DOHH2 (cell line): ENCODE data around the gene CHMP1B.
A peak's percentile ranks its signal among the peaks of the same experiment; 100 is the strongest.

Experiments
- H3F3A ChIP-seq: fragments of 200-600 bp; sonication (generic), shearing (Covaris generic); 2 replicates; pipeline ENCODE4 v1.6.0; 2016; ENCODE audit warnings: antibody characterized with exemption, mild to moderate bottlenecking; ENCODE audit not compliant: control insufficient read depth, insufficient read depth
- H3K27ac ChIP-seq: fragments of 200-600 bp; sonication (generic); 2 replicates; pipeline ENCODE4 v1.5.1; 2014; ENCODE audit warnings: low read depth, mild to moderate bottlenecking, low read length, moderate library complexity
- H3K27me3 ChIP-seq: fragments of 200-600 bp; sonication (generic); 2 replicates; pipeline ENCODE4 v1.6.1; 2014; ENCODE audit warnings: mild to moderate bottlenecking, low read length, mixed read lengths; ENCODE audit not compliant: control insufficient read depth
- H3K36me3 ChIP-seq: fragments of 200-600 bp; sonication (generic); 2 replicates; pipeline ENCODE4 v1.6.1; 2014; ENCODE audit warnings: mild to moderate bottlenecking, low read length, moderate library complexity, mixed read lengths; ENCODE audit not compliant: control insufficient read depth
- H3K4me1 ChIP-seq: fragments of 200-600 bp; sonication (generic); 2 replicates; pipeline ENCODE4 v1.6.1; 2014; ENCODE audit warnings: mild to moderate bottlenecking, low read length, mixed read lengths; ENCODE audit not compliant: control insufficient read depth
- H3K4me2 ChIP-seq: fragments of 200-600 bp; sonication (generic); 2 replicates; pipeline ENCODE4 v1.6.0; 2014; ENCODE audit warnings: mild to moderate bottlenecking, low read length, moderate library complexity
- H3K4me3 ChIP-seq: fragments of 200-600 bp; sonication (generic); 2 replicates; pipeline ENCODE4 v1.5.1; 2014; ENCODE audit warnings: mild to moderate bottlenecking, low read length, mixed read lengths
- H3K79me2 ChIP-seq: fragments of 200-600 bp; sonication (generic); 2 replicates; pipeline ENCODE4 v1.6.1; 2014; ENCODE audit warnings: mild to moderate bottlenecking, low read length, mixed read lengths; ENCODE audit not compliant: control insufficient read depth
- H3K9me2 ChIP-seq: fragments of 200-600 bp; sonication (generic); replicated peaks from 2 replicates; pipeline ENCODE4 v1.6.1; 2014; ENCODE audit warnings: mild to moderate bottlenecking, low read length, mixed read lengths; ENCODE audit not compliant: control insufficient read depth
- H3K9me3 ChIP-seq: fragments of 200-600 bp; sonication (generic); 2 replicates; pipeline ENCODE4 v1.6.1; 2014; ENCODE audit warnings: antibody characterized with exemption, low read length, mixed read lengths; ENCODE audit not compliant: control insufficient read depth, insufficient read depth
- H4K20me1 ChIP-seq: fragments of 200-600 bp; sonication (generic); 2 replicates; pipeline ENCODE4 v1.6.0; 2014; ENCODE audit warnings: low read depth, mild to moderate bottlenecking, antibody characterized with exemption, low read length, moderate library complexity; ENCODE audit not compliant: control insufficient read depth, insufficient read depth
- EZH2phosphoT487 ChIP-seq: fragments of 200-600 bp; sonication (generic); IDR thresholded peaks from 2 replicates; pipeline ENCODE4 v1.6.1; 2017; ENCODE audit warnings: borderline replicate concordance, mild to moderate bottlenecking, antibody characterized with exemption, low read length, moderate library complexity, mixed read lengths
- TF ChIP-seq, protein P1 (sequence below): fragments of 200-600 bp; sonication (generic); IDR thresholded peaks from one replicate; pipeline ENCODE4 v1.5.1; 2014; ENCODE audit warnings: antibody characterized with exemption, mild to moderate bottlenecking, low read depth, low read length; ENCODE audit not compliant: poor library complexity, severe bottlenecking

CHMP1B gene

DNA sequence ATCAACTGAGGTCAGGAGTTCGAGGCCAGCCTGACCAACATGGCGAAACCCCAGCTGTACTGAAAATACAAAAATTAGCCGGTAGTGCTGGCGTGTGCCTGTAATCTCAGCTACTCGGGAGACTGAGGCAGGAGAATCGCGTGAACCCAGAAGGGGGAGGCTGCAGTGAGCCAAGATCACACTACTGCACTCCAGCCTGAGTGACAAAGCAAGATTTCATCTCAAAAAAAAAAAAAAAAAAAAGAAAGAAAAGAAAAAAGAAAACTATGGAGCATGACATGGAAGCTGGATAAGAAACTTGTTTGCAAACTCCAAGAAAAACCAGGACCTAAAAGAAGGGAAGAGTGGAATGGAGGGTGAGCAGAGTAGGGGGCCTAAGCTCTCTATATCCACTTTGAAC, 1.9 kb upstream of the CHMP1B start:
- H3K4me3 ChIP-seq, result no peak overlapping the region
- H3K79me2 ChIP-seq, result peaks cover 29% of the 10 kb centered on the region
- H3K4me1 ChIP-seq, result peaks cover 30% of the 10 kb centered on the region
- peaks cover 19% of the 10 kb centered on the region for H3K36me3 ChIP-seq
- H3K9me3 ChIP-seq, result no peaks in the 10 kb centered on the region
- peaks cover 3% of the 10 kb centered on the region; the same call in 1 of the 2 replicates for H3F3A ChIP-seq
- no peaks in the 10 kb centered on the region for H3K27me3 ChIP-seq
- no peak overlapping the region for H3K4me2 ChIP-seq
- TF ChIP-seq EZH2phosphoT487, result no peak
- TF ChIP-seq, protein P1, sequence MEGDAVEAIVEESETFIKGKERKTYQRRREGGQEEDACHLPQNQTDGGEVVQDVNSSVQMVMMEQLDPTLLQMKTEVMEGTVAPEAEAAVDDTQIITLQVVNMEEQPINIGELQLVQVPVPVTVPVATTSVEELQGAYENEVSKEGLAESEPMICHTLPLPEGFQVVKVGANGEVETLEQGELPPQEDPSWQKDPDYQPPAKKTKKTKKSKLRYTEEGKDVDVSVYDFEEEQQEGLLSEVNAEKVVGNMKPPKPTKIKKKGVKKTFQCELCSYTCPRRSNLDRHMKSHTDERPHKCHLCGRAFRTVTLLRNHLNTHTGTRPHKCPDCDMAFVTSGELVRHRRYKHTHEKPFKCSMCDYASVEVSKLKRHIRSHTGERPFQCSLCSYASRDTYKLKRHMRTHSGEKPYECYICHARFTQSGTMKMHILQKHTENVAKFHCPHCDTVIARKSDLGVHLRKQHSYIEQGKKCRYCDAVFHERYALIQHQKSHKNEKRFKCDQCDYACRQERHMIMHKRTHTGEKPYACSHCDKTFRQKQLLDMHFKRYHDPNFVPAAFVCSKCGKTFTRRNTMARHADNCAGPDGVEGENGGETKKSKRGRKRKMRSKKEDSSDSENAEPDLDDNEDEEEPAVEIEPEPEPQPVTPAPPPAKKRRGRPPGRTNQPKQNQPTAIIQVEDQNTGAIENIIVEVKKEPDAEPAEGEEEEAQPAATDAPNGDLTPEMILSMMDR, result no peak
- H3K9me2 ChIP-seq, result no peaks in the 10 kb centered on the region
- no peak overlapping the region for H3K27ac ChIP-seq
- H4K20me1 ChIP-seq, result peaks cover 5% of the 10 kb centered on the region; the same call in 1 of the 2 replicates

DNA sequence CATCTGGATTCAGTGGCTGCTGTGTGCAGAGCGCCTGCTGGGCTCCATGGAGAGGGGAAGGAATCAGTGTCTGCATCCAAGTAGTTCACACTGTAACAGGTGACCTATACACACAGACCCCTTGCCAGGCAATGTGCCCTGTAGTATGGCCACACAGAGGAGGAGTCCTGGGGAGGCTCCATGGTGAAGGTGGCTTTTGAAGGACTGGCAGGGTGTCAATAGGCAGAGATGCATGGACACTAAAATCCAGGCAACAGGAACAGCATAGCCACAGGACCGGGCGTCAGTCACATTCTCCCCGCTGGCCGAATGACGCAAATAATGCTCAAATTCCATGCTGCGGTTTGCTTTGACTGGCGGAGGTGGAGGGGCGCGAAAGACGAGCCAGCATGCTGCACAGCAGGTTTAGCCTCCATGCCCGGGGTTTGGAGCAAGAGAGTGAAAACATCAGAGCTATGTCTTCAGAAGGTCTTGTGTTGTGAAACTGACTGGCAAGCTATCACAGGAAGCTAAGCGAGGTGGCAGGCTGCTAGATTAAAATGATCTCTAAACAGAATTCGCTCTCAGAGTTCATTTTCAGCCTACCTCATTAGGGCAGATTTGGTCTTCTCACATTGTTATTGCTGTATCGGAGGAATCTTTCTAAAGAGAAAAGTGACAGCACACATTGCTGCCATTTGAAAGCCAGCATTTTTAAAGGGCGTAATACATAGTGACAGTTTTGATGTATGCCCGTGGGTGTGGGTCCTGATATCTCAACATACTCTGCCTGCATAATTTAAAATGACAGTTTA, 1.2 kb upstream of the CHMP1B start:
- H3K27ac ChIP-seq, result no peak overlapping the region
- H3K9me3 ChIP-seq, result no peaks in the 10 kb centered on the region
- H3F3A ChIP-seq, result peaks cover 3% of the 10 kb centered on the region; the same call in 1 of the 2 replicates
- peaks cover 30% of the 10 kb centered on the region for H3K4me1 ChIP-seq
- H3K36me3 ChIP-seq, result peaks cover 19% of the 10 kb centered on the region
- peak overlapping the region; percentile 84 for H3K4me2 ChIP-seq
- no peaks in the 10 kb centered on the region for H3K9me2 ChIP-seq
- peaks cover 30% of the 10 kb centered on the region for H3K79me2 ChIP-seq
- no peaks in the 10 kb centered on the region for H3K27me3 ChIP-seq
- TF ChIP-seq, protein P1, result no peak
- no peak for TF ChIP-seq EZH2phosphoT487
- H3K4me3 ChIP-seq, result peak overlapping the region; percentile 99
- peaks cover 5% of the 10 kb centered on the region; the same call in 1 of the 2 replicates for H4K20me1 ChIP-seq

DNA sequence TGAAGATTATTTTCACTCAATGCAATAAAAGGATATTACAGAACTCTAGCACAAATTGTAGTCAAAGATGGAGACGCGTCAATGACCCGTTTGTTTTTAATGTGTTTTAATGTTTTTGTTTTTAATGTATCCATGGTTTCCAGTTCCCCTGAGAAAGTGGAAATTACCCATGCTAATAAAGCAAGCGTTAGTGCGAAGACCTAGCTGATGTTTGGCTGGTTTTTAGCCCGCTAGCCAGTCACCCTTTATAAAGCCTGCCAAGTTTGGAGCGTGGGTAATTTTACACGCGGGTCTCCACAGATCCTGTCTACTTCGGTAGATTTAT, 430 bp upstream of the CHMP1B start:
- peak overlapping the region; percentile 99 for H3K4me3 ChIP-seq
- peaks cover 30% of the 10 kb centered on the region for H3K79me2 ChIP-seq
- H3K36me3 ChIP-seq, result peaks cover 19% of the 10 kb centered on the region
- peak overlapping the region; percentile 53; the same call in 1 of the 2 replicates for H3K27ac ChIP-seq
- H3K27me3 ChIP-seq, result no peaks in the 10 kb centered on the region
- peaks cover 5% of the 10 kb centered on the region; the same call in 1 of the 2 replicates for H4K20me1 ChIP-seq
- no peaks in the 10 kb centered on the region for H3K9me3 ChIP-seq
- peaks cover 30% of the 10 kb centered on the region for H3K4me1 ChIP-seq
- H3F3A ChIP-seq, result peaks cover 3% of the 10 kb centered on the region; the same call in 1 of the 2 replicates
- TF ChIP-seq EZH2phosphoT487, result no peak
- TF ChIP-seq, protein P1, result no peak
- H3K9me2 ChIP-seq, result no peaks in the 10 kb centered on the region
- peak overlapping the region; percentile 84 for H3K4me2 ChIP-seq
